PC-9 (cell line): ENCODE measurements around the gene PDE10A.

Experiments
- CTCF ChIP-seq: fragments of 200-600 bp; sonication (generic); conservative IDR thresholded peaks from 2 replicates; pipeline ENCODE4 v1.6.1; 2017; ENCODE audit warnings: mixed run types, antibody characterized with exemption, mild to moderate bottlenecking, moderate library complexity
- EZH2 ChIP-seq: fragments of 200-600 bp; sonication (generic); IDR thresholded peaks from 2 replicates; pipeline ENCODE4 v1.8.0; 2017; ENCODE audit warnings: antibody characterized with exemption, low read depth

GRCh38 chr6:165551828-165552227, 111.2 kb downstream of the PDE10A start:
- TF ChIP-seq CTCF (no peak), EZH2 (no peak)
